ENCODE measurements around the gene CLIP1. TPM values are rescaled to one million over a fixed set of nuclear protein-coding genes. Genes with fewer than 3 reads are reported as not detected.

The CLIP1 gene
- total and polyA plus RNA-seq, 2 of the 8 experiments (the other 6 are each of a cell fraction or from before 2014, with no cell fraction given) = 19.0 to 27.6 TPM

GRCh38 chr12:122382919-122383350, 39.5 kb downstream of the CLIP1 start (continued):
- TF ChIP-seq ATF2 (IDR thresholded peaks at IDR 0.05; ENCODE audit: low read length) (no peak), KDM5A (IDR thresholded peaks at IDR 0.05; ENCODE audit: low read length) (no peak)

All from H1 (cell line).